Kidney capillary endothelial cell (primary cell): Measurements from ENCODE around the gene ZBTB16.
A peak's percentile ranks its signal among the peaks of the same experiment; 100 is the strongest.

Experiments
- DNase-seq: peaks from one replicate; pipeline ENCODE4 v3.0.0-alpha.2; 2018; ENCODE audit warnings: low spot score

ZBTB16 gene

GRCh38 chr11:114059278-114059983, at the start of gene ZBTB16:
ZBTB16 (plus strand) TSS chr11:114059711; CDS start chr11:114063301, 3,590 bp downstream.
- no peak for DNase-seq

GRCh38 chr11:114010931-114011330, 48.6 kb upstream of the ZBTB16 start:
- no peak for DNase-seq

GRCh38 chr11:114011443-114011842, 48.1 kb upstream of the ZBTB16 start:
- no peak for DNase-seq

- DNase-seq, result no peak
Observed at GRCh38 chr11:114015117-114015516, 44.4 kb upstream of the ZBTB16 start.

GRCh38 chr11:114016986-114017385, 42.5 kb upstream of the ZBTB16 start:
- DNase-seq, result no peak

GRCh38 chr11:114017723-114018122, 41.8 kb upstream of the ZBTB16 start:
- no peak for DNase-seq

GRCh38 chr11:114019046-114019445, 40.5 kb upstream of the ZBTB16 start:
- no peak for DNase-seq

- no peak for DNase-seq
Observed at GRCh38 chr11:114019574-114019973, 39.9 kb upstream of the ZBTB16 start.

GRCh38 chr11:114025329-114025907, 34.1 kb upstream of the ZBTB16 start:
- DNase-seq, result no peak

GRCh38 chr11:114026355-114026754, 33.2 kb upstream of the ZBTB16 start:
- no peak for DNase-seq

GRCh38 chr11:114027391-114027790, 32.1 kb upstream of the ZBTB16 start:
- no peak for DNase-seq

GRCh38 chr11:114027926-114028325, 31.6 kb upstream of the ZBTB16 start:
- DNase-seq, result no peak

- no peak for DNase-seq
Observed at GRCh38 chr11:114031246-114031966, 28.1 kb upstream of the ZBTB16 start.

GRCh38 chr11:114031967-114032320, 27.6 kb upstream of the ZBTB16 start:
- no peak for DNase-seq

- DNase-seq, result no peak
Observed at GRCh38 chr11:114033066-114033465, 26.4 kb upstream of the ZBTB16 start.

GRCh38 chr11:114033572-114033971, 25.9 kb upstream of the ZBTB16 start:
- DNase-seq, result no peak

GRCh38 chr11:114034956-114035355, 24.6 kb upstream of the ZBTB16 start:
- DNase-seq, result no peak

GRCh38 chr11:114036147-114036811, 23.2 kb upstream of the ZBTB16 start:
- peak; percentile 69 for DNase-seq

- no peak for DNase-seq
Observed at GRCh38 chr11:114036958-114037357, 22.6 kb upstream of the ZBTB16 start.

GRCh38 chr11:114039551-114039950, 20.0 kb upstream of the ZBTB16 start:
- DNase-seq, result no peak

GRCh38 chr11:114040706-114041211, 18.8 kb upstream of the ZBTB16 start:
- no peak for DNase-seq

GRCh38 chr11:114042234-114042633, 17.3 kb upstream of the ZBTB16 start:
- no peak for DNase-seq
